H1 (cell line): ENCODE data around the gene JMJD7. TPM values are rescaled to one million over a fixed set of nuclear protein-coding genes. Genes with fewer than 3 reads are reported as not detected.

Source experiments
- CTCF ChIA-PET: fragments of 300-600 bp; sonication (Branson Sonifier 250); formaldehyde crosslinking; loops from one replicate; lab custom pipeline; 2021; ENCODE audit not compliant: partially characterized antibody; lab: Charles Lee
- POLR2A ChIA-PET: fragments of 300-600 bp; sonication (Branson Sonifier 250); formaldehyde crosslinking; loops from one replicate; lab custom pipeline; 2021; ENCODE audit warnings: inconsistent platforms; ENCODE audit not compliant: partially characterized antibody; lab: Charles Lee
- DNase-seq, 2 experiments: peaks; one replicate each; pipeline versions ENCODE4 v3.0.0 to v3.0.0-alpha.2; 2010 to 2022; ENCODE audit warnings: low spot score in 2 of 2, low read depth in 1 of 2, mixed read lengths in 1 of 2
- FAIRE-seq: peaks from 2 replicates; lab custom pipeline; 2011; peaks lifted over from hg19 to GRCh38; lab: Jason Lieb, UNC
- H2AFZ ChIP-seq: 2 replicates; pipeline ENCODE4 v1.8.1; 2012; ENCODE audit warnings: low read length, inconsistent platforms
- H2AK5ac ChIP-seq: 2 replicates; pipeline ENCODE4 v1.6.1; 2013; ENCODE audit warnings: low read depth, low read length
- H2BK120ac ChIP-seq: replicated peaks from 2 replicates; pipeline ENCODE3; 2013; ENCODE audit warnings: low read depth, low read length, inconsistent platforms
- H2BK12ac ChIP-seq: 2 replicates; pipeline ENCODE4 v1.6.1; 2013; ENCODE audit warnings: low read depth, low read length
- H2BK15ac ChIP-seq: 2 replicates; pipeline ENCODE4 v1.6.1; 2013; ENCODE audit warnings: low read length
- H2BK20ac ChIP-seq: 2 replicates; pipeline ENCODE4 v1.6.1; 2013; ENCODE audit warnings: low read length
- H2BK5ac ChIP-seq: 2 replicates; pipeline ENCODE4 v1.6.1; 2013; ENCODE audit warnings: low read depth, low read length
- H3K14ac ChIP-seq: 2 replicates; pipeline ENCODE4 v1.6.1; 2013; ENCODE audit warnings: inconsistent platforms; ENCODE audit not compliant: insufficient read length
- H3K18ac ChIP-seq: 2 replicates; pipeline ENCODE4 v1.6.1; 2013; ENCODE audit warnings: low read length; ENCODE audit errors: extremely low read depth
- H3K23ac ChIP-seq: 2 replicates; pipeline ENCODE4 v1.6.1; 2013; ENCODE audit warnings: inconsistent platforms; ENCODE audit not compliant: insufficient read length
- H3K23me2 ChIP-seq: 2 replicates; pipeline ENCODE4 v1.6.1; 2013; ENCODE audit warnings: low read depth, low read length
- H3K27ac ChIP-seq: 2 replicates; pipeline ENCODE4 v1.6.1; 2011; ENCODE audit warnings: low read depth, low read length, inconsistent platforms
- H3K27me3 ChIP-seq, 4 experiments: replicated peaks in 1 of 4; 1 replicate in 1 of 4; 2 replicates in 3 of 4; pipeline versions ENCODE4 v1.6.1 to v1.8.1; 2011 to 2013; ENCODE audit warnings: low read length in 3 of 4, mild to moderate bottlenecking in 3 of 4, inconsistent platforms in 2 of 4, mixed read lengths in 2 of 4, moderate library complexity in 1 of 4; ENCODE audit not compliant: control insufficient read depth in 3 of 4, insufficient read depth in 3 of 4; ENCODE audit errors: extremely low read depth in 1 of 4
- H3K36me3 ChIP-seq, 4 experiments: 2 replicates each; pipeline versions ENCODE4 v1.6.1 to v1.8.1; 2011 to 2013; ENCODE audit warnings: mild to moderate bottlenecking in 4 of 4, low read length in 3 of 4, moderate library complexity in 2 of 4, control low read depth in 1 of 4, inconsistent platforms in 1 of 4; ENCODE audit not compliant: insufficient read depth in 4 of 4, control insufficient read depth in 2 of 4
- H3K4ac ChIP-seq: replicated peaks from 2 replicates; pipeline ENCODE3; 2013; ENCODE audit warnings: low read length, low read depth, mixed read lengths, inconsistent platforms; ENCODE audit not compliant: insufficient read length
- H3K4me1 ChIP-seq, 4 experiments: replicated peaks in 1 of 4; 1 replicate in 1 of 4; 2 replicates in 3 of 4; pipeline versions ENCODE4 v1.6.1 to v1.8.1; 2011 to 2013; ENCODE audit warnings: low read length in 3 of 4, inconsistent platforms in 2 of 4, mixed read lengths in 1 of 4; ENCODE audit not compliant: insufficient read depth in 4 of 4, control insufficient read depth in 3 of 4
- H3K4me2 ChIP-seq, 2 experiments: 2 replicates each; pipeline versions ENCODE4 v1.6.1 to v1.8.1; 2011 to 2013; ENCODE audit warnings: low read depth in 2 of 2, low read length in 2 of 2, control low read depth in 1 of 2, inconsistent platforms in 1 of 2, mild to moderate bottlenecking in 1 of 2; ENCODE audit not compliant: insufficient read depth in 1 of 2
- H3K4me3 ChIP-seq, 4 experiments: fragments of 200-600, 300-600 bp in 1 of 4; sonication (generic), shearing (Covaris generic), sonication (Bioruptor Twin) in 1 of 4; 2 replicates each; pipeline versions ENCODE4 v1.5.1 to v1.8.1; 2011 to 2016; ENCODE audit warnings: low read length in 4 of 4, low read depth in 3 of 4, control low read depth in 2 of 4, inconsistent platforms in 2 of 4, mild to moderate bottlenecking in 2 of 4, mixed read lengths in 1 of 4, moderate library complexity in 1 of 4; ENCODE audit not compliant: insufficient read depth in 2 of 4; ENCODE audit errors: extremely low read depth in 1 of 4
- H3K56ac ChIP-seq: replicated peaks from 2 replicates; pipeline ENCODE3; 2013; ENCODE audit warnings: low read depth, mild to moderate bottlenecking, mixed read lengths, low read length, inconsistent platforms; ENCODE audit not compliant: insufficient read length
- H3K79me1 ChIP-seq: 2 replicates; pipeline ENCODE4 v1.6.1; 2013; ENCODE audit warnings: low read depth, low read length, control low read depth
- H3K79me2 ChIP-seq, 2 experiments: 2 replicates each; pipeline versions ENCODE4 v1.6.1 to v1.8.1; 2012 to 2013; ENCODE audit warnings: low read length in 2 of 2, mild to moderate bottlenecking in 2 of 2, inconsistent platforms in 1 of 2; ENCODE audit not compliant: insufficient read depth in 2 of 2, control insufficient read depth in 1 of 2
- H3K9ac ChIP-seq, 4 experiments: replicated peaks in 1 of 4; 1 replicate in 1 of 4; 2 replicates in 3 of 4; pipeline versions ENCODE4 v1.6.1 to v1.8.1; 2011 to 2013; ENCODE audit warnings: low read depth in 3 of 4, low read length in 3 of 4, control low read depth in 2 of 4, mild to moderate bottlenecking in 2 of 4, moderate library complexity in 2 of 4, inconsistent platforms in 1 of 4; ENCODE audit errors: extremely low read depth in 1 of 4
- H3K9me3 ChIP-seq, 2 experiments: 2 replicates each; pipeline versions ENCODE4 v1.6.1 to v1.8.1; 2012 to 2013; ENCODE audit warnings: mild to moderate bottlenecking in 2 of 2, moderate library complexity in 2 of 2, control low read depth in 1 of 2, inconsistent platforms in 1 of 2, low read depth in 1 of 2, low read length in 1 of 2, mixed read lengths in 1 of 2; ENCODE audit not compliant: insufficient read depth in 2 of 2
- H4K20me1 ChIP-seq, 2 experiments: replicated peaks in 1 of 2; 2 replicates each; pipeline versions ENCODE3 to v1.8.1; 2011 to 2013; ENCODE audit warnings: inconsistent platforms in 2 of 2, low read length in 2 of 2, mild to moderate bottlenecking in 1 of 2; ENCODE audit not compliant: insufficient read depth in 2 of 2, control insufficient read depth in 1 of 2
- H4K5ac ChIP-seq: 2 replicates; pipeline ENCODE4 v1.6.1; 2013; ENCODE audit warnings: low read length, low read depth, mixed read lengths, inconsistent platforms; ENCODE audit not compliant: insufficient read length
- H4K8ac ChIP-seq: 2 replicates; pipeline ENCODE4 v1.8.0; 2013; ENCODE audit warnings: mild to moderate bottlenecking, moderate library complexity, low read length, inconsistent platforms; ENCODE audit not compliant: insufficient read depth; ENCODE audit errors: extremely low read depth
- H4K91ac ChIP-seq: replicated peaks from 2 replicates; pipeline ENCODE3; 2013; ENCODE audit warnings: low read length, mixed read lengths, inconsistent platforms; ENCODE audit not compliant: insufficient read length
- ATF3 ChIP-seq: IDR thresholded peaks from 2 replicates; pipeline ENCODE4 v1.6.1; 2011; ENCODE audit warnings: low read depth, mild to moderate bottlenecking, low read length; ENCODE audit not compliant: insufficient read depth
- CTCF ChIP-seq, 3 experiments: IDR thresholded peaks; 1 replicate in 2 of 3; 2 replicates in 1 of 3; pipeline versions ENCODE4 v1.5.1 to v1.6.1; 2011; ENCODE audit warnings: low read length in 3 of 3, mild to moderate bottlenecking in 3 of 3, inconsistent platforms in 2 of 3, low read depth in 1 of 3, moderate library complexity in 1 of 3; ENCODE audit not compliant: insufficient read depth in 1 of 3; ENCODE audit errors: control extremely low read depth in 1 of 3
- MAX ChIP-seq: IDR thresholded peaks from 2 replicates; pipeline ENCODE4 v1.6.1; 2012; ENCODE audit warnings: inconsistent platforms
- NRF1 ChIP-seq: IDR thresholded peaks from 2 replicates; pipeline ENCODE4 v1.6.1; 2011; ENCODE audit warnings: mild to moderate bottlenecking, low read depth, low read length, improper control_type of control experiment
- POLR2A ChIP-seq, 2 experiments: IDR thresholded peaks; 1 replicate in 1 of 2; 2 replicates in 1 of 2; pipeline ENCODE4 v1.6.1; 2011; ENCODE audit warnings: low read depth in 2 of 2, low read length in 2 of 2, mild to moderate bottlenecking in 2 of 2; ENCODE audit errors: control extremely low read depth in 1 of 2
- RAD21 ChIP-seq, 2 experiments: IDR thresholded peaks in 1 of 2; conservative IDR thresholded peaks in 1 of 2; 2 replicates each; pipeline ENCODE4 v1.6.1; 2011; ENCODE audit warnings: low read depth in 2 of 2, low read length in 2 of 2, improper control_type of control experiment in 1 of 2, inconsistent platforms in 1 of 2, mild to moderate bottlenecking in 1 of 2, moderate library complexity in 1 of 2
- WGBS, 2 experiments: shearing (Covaris generic) in 1 of 2; methylation state at CpG; one replicate each; pipeline versions ENCODE4 v1.1.6 to v1.1.7; 2013 to 2015; ENCODE audit warnings: low lambda C conversion rate in 2 of 2, mixed read lengths in 2 of 2, inconsistent platforms in 1 of 2, low coverage in 1 of 2, missing lambda C conversion rate in 1 of 2; ENCODE audit not compliant: insufficient replicate concordance in 2 of 2, insufficient coverage in 1 of 2, insufficient read length in 1 of 2; ENCODE audit errors: extremely low coverage in 1 of 2, missing lambda C conversion rate in 1 of 2; 5-methylcytosine and 5-hydroxymethylcytosine counted together
- polyA plus RNA-seq, 7 experiments: library from polyadenylated mRNA; depleted of rRNA in 3 of 7; stranded (reverse) in 5 of 7; unstranded in 2 of 7; fragments of >200 nt in 5 of 7; fragments of 200-250 nt in 2 of 7; gene quantifications; 1 replicate in 5 of 7; 2 replicates in 1 of 7; 4 replicates in 1 of 7; pipeline versions ENCODE4 v1.2.1 to v1.2.3, GENCODE V29; 2011 to 2013; ENCODE audit warnings: missing spikeins in 2 of 7, mixed read lengths in 2 of 7
- total RNA-seq: library from RNA; stranded (reverse); fragmentation: NEBNext Ultra II Directional; extraction: Animal tissue kit (Norgen Biotek cat#: 25700); gene quantifications from 2 replicates; pipeline ENCODE4 v1.2.1, GENCODE V29; 2021

JMJD7 gene
- total and polyA plus RNA-seq, 2 of the 8 experiments (the other 6 are each of a cell fraction or from before 2014, with no cell fraction given) = 15.0 to 20.0 TPM

- Histone ChIP-seq H4K20me1 (peaks cover 0 to 1% of the 10 kb centered on the region in 2 experiments), H3K4me3 (no peak overlapping the region)
- CTCF ChIA-PET = interaction anchor here (0.6 to 13.7 kb wide), 41 partner anchors 9 to 345 kb away, joined by 3 to 283 read pairs (median 5); partner anchors contain the start of gene MAPKBP1
- TF ChIP-seq NRF1 = no peak
- TF ChIP-seq MAX = 0 out of 2 replicates have a peak, but pooled peaks have one; percentile 14
- TF ChIP-seq CTCF (IDR thresholded peaks at IDR 0.05; ENCODE audit: control extremely low read depth in 1 of 3, insufficient read depth in 1 of 3, low read depth in 1 of 3, low read length in 3 of 3) = peak; percentile 82 to 89 (median 83)
- TF ChIP-seq RAD21 (IDR thresholded peaks at IDR 0.05 in 1 of 2, conservative IDR thresholded peaks at IDR 0.05 in 1 of 2; ENCODE audit: low read depth in 2 of 2, low read length in 2 of 2) = peak; percentile 91 to 94
- TF ChIP-seq ATF3 = no peak
- no peak for TF ChIP-seq POLR2A (IDR thresholded peaks at IDR 0.05; ENCODE audit: control extremely low read depth in 1 of 2, low read depth in 2 of 2, low read length in 2 of 2)
These were observed 16.3 kb upstream of the JMJD7 start for GRCh38 chr15:41811432-41812195.

More at GRCh38 chr15:41811432-41812195, 16.3 kb upstream of the JMJD7 start:
- H2BK12ac ChIP-seq = no peak overlapping the region
- no peak overlapping the region for H3K14ac ChIP-seq
- H3K79me1 ChIP-seq = no peaks in the 10 kb centered on the region
- H2BK15ac ChIP-seq = no peak overlapping the region
- H3K18ac ChIP-seq = no peak overlapping the region
- no peak overlapping the region for H2AFZ ChIP-seq
- no peak overlapping the region for H3K4me2 ChIP-seq
- no peak overlapping the region for H3K27ac ChIP-seq
- no peak overlapping the region for H3K56ac ChIP-seq
- DNase-seq = peak; percentile 65 to 91
- no peaks in the 10 kb centered on the region for H3K23me2 ChIP-seq
- POLR2A ChIA-PET = interaction anchor here (1.6 to 4.2 kb wide), 3 partner anchors 38 to 250 kb away, joined by 4 to 23 read pairs (median 6); partner anchors contain the start of gene MAPKBP1
- H2BK120ac ChIP-seq = no peak overlapping the region
- H3K79me2 ChIP-seq = no peaks in the 10 kb centered on the region
- no peak overlapping the region for H2BK5ac ChIP-seq
- H3K4me1 ChIP-seq = peaks cover 0 to 2% (median 0%) of the 10 kb centered on the region in 4 experiments; a peak in 2 of 7 replicates
- no peak overlapping the region for H3K23ac ChIP-seq
- H3K4ac ChIP-seq = no peak overlapping the region
- no peak overlapping the region for H4K8ac ChIP-seq
- whole genome bisulfite sequencing, 2 experiments = 71% methylated on average over 18 of the region's 18 CpGs; no CpG with 5 or more reads in 1 of the 2 experiments
- no peaks in the 10 kb centered on the region for H3K27me3 ChIP-seq
- H2AK5ac ChIP-seq = no peak overlapping the region
- H3K36me3 ChIP-seq = peaks cover 0 to 2% (median 0%) of the 10 kb centered on the region in 4 experiments; a peak in 3 of 8 replicates
- H4K5ac ChIP-seq = no peak overlapping the region
- H4K91ac ChIP-seq = no peak overlapping the region
- no peak overlapping the region for H3K9ac ChIP-seq
- 0 out of 2 replicates have a peak overlapping the region, but pooled peaks have one; percentile 48 for H2BK20ac ChIP-seq
- no peaks in the 10 kb centered on the region for H3K9me3 ChIP-seq
- FAIRE-seq = peak; percentile 73
